ENCODE data around the gene DRAM1.
A peak's percentile ranks its signal among the peaks of the same experiment; 100 is the strongest.

Gene DRAM1

DNA sequence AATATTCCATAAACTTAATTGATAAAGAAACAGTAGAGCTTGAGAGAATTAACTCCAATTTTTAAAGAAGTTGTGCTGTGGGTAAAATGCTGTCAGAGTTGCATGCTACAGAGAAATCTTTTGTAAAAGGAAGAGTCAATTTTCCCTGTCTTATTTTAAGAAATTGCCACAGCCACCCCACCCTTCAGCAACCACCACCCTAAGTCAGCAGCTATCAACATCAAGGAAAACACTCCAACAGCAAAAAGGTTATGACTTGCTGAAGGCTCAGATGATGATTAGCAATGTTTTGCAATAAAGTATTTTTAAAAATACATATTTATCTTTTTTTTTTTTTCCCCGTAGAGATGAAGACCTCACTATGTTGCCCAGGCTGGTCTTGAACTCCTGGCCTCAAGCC, 6.5 kb upstream of the DRAM1 start:
- H3K27ac ChIP-seq (ENCODE audit: poor library complexity, severe bottlenecking): no peak overlapping the region
- H3K9me3 ChIP-seq (ENCODE audit: severe bottlenecking): no peaks in the 10 kb centered on the region
- ATAC-seq (ENCODE audit: low read depth) (no peak), DNase-seq (ENCODE audit: low spot score) (no peak)
- H3K4me1 ChIP-seq (ENCODE audit: insufficient read depth, poor library complexity, severe bottlenecking): no peaks in the 10 kb centered on the region
- H3K27me3 ChIP-seq (ENCODE audit: insufficient read depth, poor library complexity, severe bottlenecking): no peaks in the 10 kb centered on the region
- no peaks in the 10 kb centered on the region for H3K36me3 ChIP-seq (ENCODE audit: low read depth)
- TF ChIP-seq, protein P1, sequence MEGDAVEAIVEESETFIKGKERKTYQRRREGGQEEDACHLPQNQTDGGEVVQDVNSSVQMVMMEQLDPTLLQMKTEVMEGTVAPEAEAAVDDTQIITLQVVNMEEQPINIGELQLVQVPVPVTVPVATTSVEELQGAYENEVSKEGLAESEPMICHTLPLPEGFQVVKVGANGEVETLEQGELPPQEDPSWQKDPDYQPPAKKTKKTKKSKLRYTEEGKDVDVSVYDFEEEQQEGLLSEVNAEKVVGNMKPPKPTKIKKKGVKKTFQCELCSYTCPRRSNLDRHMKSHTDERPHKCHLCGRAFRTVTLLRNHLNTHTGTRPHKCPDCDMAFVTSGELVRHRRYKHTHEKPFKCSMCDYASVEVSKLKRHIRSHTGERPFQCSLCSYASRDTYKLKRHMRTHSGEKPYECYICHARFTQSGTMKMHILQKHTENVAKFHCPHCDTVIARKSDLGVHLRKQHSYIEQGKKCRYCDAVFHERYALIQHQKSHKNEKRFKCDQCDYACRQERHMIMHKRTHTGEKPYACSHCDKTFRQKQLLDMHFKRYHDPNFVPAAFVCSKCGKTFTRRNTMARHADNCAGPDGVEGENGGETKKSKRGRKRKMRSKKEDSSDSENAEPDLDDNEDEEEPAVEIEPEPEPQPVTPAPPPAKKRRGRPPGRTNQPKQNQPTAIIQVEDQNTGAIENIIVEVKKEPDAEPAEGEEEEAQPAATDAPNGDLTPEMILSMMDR (IDR thresholded peaks at IDR 0.05; ENCODE audit: poor library complexity, severe bottlenecking): no peak
- no peak overlapping the region for H3K4me3 ChIP-seq (ENCODE audit: severe bottlenecking)

DNA sequence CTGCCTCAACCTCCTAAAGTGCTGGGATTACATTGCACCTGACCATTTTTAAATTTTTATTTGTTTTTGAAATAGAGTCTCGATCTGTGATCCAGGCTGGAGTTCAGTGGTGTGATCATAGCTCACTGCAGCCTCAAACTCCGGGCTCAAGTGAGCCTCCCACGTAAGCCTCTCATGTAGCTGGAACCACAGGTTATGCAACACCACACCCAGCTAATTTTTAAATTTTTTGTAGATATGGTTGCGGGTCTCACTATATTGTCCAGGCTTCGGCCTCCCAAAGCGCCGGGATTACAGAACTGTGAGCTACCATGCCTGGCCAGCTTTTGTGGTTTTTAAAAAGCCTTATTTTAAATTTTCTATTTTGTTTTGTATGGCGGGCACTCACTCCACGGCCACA, 2.2 kb upstream of the DRAM1 start:
- no peak for ATAC-seq (ENCODE audit: low read depth)

DNA sequence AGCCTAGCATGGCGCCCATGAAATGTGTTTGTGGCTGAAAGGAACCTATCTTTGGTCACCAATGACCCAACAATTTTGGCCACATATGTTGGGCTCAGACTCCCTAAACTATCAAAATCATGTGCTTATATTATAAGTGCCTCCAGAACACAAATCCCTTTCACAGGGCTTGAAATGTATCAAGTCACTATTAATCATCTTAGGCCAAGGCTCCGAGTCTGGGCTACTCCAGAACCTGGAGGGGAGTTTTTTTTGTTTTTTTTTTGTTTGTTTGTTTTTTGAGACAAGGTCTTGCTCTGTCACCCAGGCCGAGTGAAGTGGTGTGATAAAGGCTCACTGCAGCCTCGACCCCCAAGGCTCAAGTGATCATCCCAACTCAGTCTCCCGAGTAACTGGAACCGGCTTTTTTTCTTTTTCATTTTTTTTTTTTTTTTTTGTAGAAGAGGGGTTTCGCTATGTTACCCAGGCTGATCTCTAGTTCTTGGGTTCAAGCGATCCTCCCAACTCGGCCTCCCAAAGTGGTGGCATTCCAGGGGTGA, 989 bp upstream of the DRAM1 start:
- ATAC-seq (ENCODE audit: low read depth): no peak
- Histone ChIP-seq H3K4me1 (ENCODE audit: insufficient read depth, poor library complexity, severe bottlenecking) (no peaks in the 10 kb centered on the region), H3K9me3 (ENCODE audit: severe bottlenecking) (no peaks in the 10 kb centered on the region), H3K27ac (ENCODE audit: poor library complexity, severe bottlenecking) (peak overlapping the region; percentile 70), H3K4me3 (ENCODE audit: severe bottlenecking) (peak overlapping the region; percentile 58), H3K27me3 (ENCODE audit: insufficient read depth, poor library complexity, severe bottlenecking) (no peaks in the 10 kb centered on the region), H3K36me3 (ENCODE audit: low read depth) (no peaks in the 10 kb centered on the region)
- DNase-seq (ENCODE audit: low spot score): no peak
- TF ChIP-seq, protein P1 (IDR thresholded peaks at IDR 0.05; ENCODE audit: poor library complexity, severe bottlenecking): no peak

More for the DNA sequence above, 2.2 kb upstream of the DRAM1 start:
- TF ChIP-seq, protein P1 (IDR thresholded peaks at IDR 0.05; ENCODE audit: poor library complexity, severe bottlenecking): no peak
- Histone ChIP-seq H3K27ac (ENCODE audit: poor library complexity, severe bottlenecking) (peak overlapping the region; percentile 70), H3K4me3 (ENCODE audit: severe bottlenecking) (no peak overlapping the region), H3K27me3 (ENCODE audit: insufficient read depth, poor library complexity, severe bottlenecking) (no peaks in the 10 kb centered on the region), H3K4me1 (ENCODE audit: insufficient read depth, poor library complexity, severe bottlenecking) (no peaks in the 10 kb centered on the region), H3K36me3 (ENCODE audit: low read depth) (no peaks in the 10 kb centered on the region), H3K9me3 (ENCODE audit: severe bottlenecking) (no peaks in the 10 kb centered on the region)
- DNase-seq (ENCODE audit: low spot score): no peak

DNA sequence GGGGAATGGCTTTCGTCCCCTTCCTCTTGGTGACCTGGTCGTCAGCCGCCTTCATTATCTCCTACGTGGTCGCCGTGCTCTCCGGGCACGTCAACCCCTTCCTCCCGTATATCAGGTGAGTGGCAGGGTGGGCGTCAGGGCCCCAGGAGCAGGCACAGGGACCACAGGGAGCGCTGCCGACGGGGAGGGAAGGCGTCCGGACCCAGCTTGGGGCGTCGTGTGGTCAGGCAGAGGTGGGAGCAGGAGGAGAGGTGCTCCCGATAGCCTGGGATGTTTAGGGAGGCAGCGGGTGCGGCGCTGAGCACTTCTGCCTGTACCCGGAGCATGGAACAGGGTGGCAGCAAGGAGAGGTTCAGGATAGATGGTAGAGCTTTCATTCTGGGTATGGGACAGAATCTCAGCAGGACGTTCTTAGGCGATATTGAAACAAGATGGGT, 444 bp downstream of the DRAM1 start:
- Histone ChIP-seq H3K27me3 (ENCODE audit: insufficient read depth, poor library complexity, severe bottlenecking) (no peaks in the 10 kb centered on the region), H3K4me3 (ENCODE audit: severe bottlenecking) (peak overlapping the region; percentile 58), H3K27ac (ENCODE audit: poor library complexity, severe bottlenecking) (peak overlapping the region; percentile 70), H3K4me1 (ENCODE audit: insufficient read depth, poor library complexity, severe bottlenecking) (no peaks in the 10 kb centered on the region), H3K36me3 (ENCODE audit: low read depth) (no peaks in the 10 kb centered on the region), H3K9me3 (ENCODE audit: severe bottlenecking) (no peaks in the 10 kb centered on the region)
- TF ChIP-seq, protein P1 (IDR thresholded peaks at IDR 0.05; ENCODE audit: poor library complexity, severe bottlenecking): no peak
- ATAC-seq (ENCODE audit: low read depth): peak; percentile 54
- DNase-seq (ENCODE audit: low spot score): no peak

DNA sequence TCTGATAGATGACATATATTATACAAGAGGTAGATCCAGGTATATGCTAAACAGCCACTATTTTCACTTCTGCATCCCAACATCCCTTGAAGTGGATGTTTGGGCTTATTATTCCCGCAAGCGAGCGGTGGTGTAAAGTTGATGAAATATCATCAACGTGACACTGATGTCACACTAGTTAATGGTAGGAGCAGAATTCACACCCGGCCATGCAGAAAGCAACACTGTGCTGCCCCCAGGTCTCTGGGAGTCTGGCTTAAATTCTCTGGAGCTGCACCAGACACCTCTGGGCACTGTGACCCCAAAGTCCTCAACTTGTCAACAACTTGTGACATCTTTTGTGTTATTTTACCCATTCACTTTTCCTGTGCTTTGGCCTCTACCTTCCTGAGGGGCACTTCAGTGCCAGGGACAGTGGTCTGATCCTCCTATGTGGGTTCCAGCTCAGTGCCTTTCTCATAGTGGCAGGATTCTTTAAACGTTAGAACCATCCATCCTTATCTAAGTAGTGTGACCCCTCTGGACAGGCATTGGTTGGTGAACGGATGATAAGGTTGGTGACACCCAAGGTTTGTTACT, 952 bp downstream of the DRAM1 start:
- Histone ChIP-seq H3K27ac (ENCODE audit: poor library complexity, severe bottlenecking) (peak overlapping the region; percentile 70), H3K4me1 (ENCODE audit: insufficient read depth, poor library complexity, severe bottlenecking) (no peaks in the 10 kb centered on the region), H3K4me3 (ENCODE audit: severe bottlenecking) (peak overlapping the region; percentile 58), H3K36me3 (ENCODE audit: low read depth) (no peaks in the 10 kb centered on the region), H3K9me3 (ENCODE audit: severe bottlenecking) (no peaks in the 10 kb centered on the region), H3K27me3 (ENCODE audit: insufficient read depth, poor library complexity, severe bottlenecking) (no peaks in the 10 kb centered on the region)
- DNase-seq (ENCODE audit: low spot score) (no peak), ATAC-seq (ENCODE audit: low read depth) (no peak)
- TF ChIP-seq, protein P1 (IDR thresholded peaks at IDR 0.05; ENCODE audit: poor library complexity, severe bottlenecking): no peak

All from RWPE2 (cell line).